Keratinocyte (primary cell): Measurements from ENCODE around the gene BTK.

ENCODE experiments used
- CTCF ChIP-seq, 3 experiments: IDR thresholded peaks in 1 of 3; conservative IDR thresholded peaks in 1 of 3; optimal IDR thresholded peaks in 1 of 3; 2 replicates in 2 of 3; 3 replicates in 1 of 3; pipeline versions ENCODE3 to v1.5.1; 2011; ENCODE audit warnings: low read length in 3 of 3, mild to moderate bottlenecking in 3 of 3, moderate library complexity in 2 of 3, control low read depth in 1 of 3, inconsistent platforms in 1 of 3; ENCODE audit not compliant: insufficient read depth in 2 of 3; ENCODE audit errors: extremely low read depth in 1 of 3
- EZH2 ChIP-seq: IDR thresholded peaks from one replicate; pipeline ENCODE4 v1.6.1; 2012; ENCODE audit warnings: inconsistent platforms, mild to moderate bottlenecking, low read length, moderate library complexity

- TF ChIP-seq CTCF (optimal IDR thresholded peaks at IDR 0.05 in 1 of 3, IDR thresholded peaks at IDR 0.05 in 1 of 3, conservative IDR thresholded peaks at IDR 0.05 in 1 of 3; ENCODE audit: extremely low read depth in 1 of 3, insufficient read depth in 2 of 3, low read length in 3 of 3) = no peak
- no peak for TF ChIP-seq EZH2
These were observed 42.0 kb upstream of the BTK start for GRCh38 chrX:101427954-101428353.
